ENCODE data around the gene NME4. TPM values are rescaled to one million over a fixed set of nuclear protein-coding genes. Genes with fewer than 3 reads are reported as not detected.

The NME4 gene
- total and polyA plus RNA-seq, 2 donors (not counting 1 experiment from before 2014, with no cell fraction given): 48.7 to 61.9 TPM

DNA sequence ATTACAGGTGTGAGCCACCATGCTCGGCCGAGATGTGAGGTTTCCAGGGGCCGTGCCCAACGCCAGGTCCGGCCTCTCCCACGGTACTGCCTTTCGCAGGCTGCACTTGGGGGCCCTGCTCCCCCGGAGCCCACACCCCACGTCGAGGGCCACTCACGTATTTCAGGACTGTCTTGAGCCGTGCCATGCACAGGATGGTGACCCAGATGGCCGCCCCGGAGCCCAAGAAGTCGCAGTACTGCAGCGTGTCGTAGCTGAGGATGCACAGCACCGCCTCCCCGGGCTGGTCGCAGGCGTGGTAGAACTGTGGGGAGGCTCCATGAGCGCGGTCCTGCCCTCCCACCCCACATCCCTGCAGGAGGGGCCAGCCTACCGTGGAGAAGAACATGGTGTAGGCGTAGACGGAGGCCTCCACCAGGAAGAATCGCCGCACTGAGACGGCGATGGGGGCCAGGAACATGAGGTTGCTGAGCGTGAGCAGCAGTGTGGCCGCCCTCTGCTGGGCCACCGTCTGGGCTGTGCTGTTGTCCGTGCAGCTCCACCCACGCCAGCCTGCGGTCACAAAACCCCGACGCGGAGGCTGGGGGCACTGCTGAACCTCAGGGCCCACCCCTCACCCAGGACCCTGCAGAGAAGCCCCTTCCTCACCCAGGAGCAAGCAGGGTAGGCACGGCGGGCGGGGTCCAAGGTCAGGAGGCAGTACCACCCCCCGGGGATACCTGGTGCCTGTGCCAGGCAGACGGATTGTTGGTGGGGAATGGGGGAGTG is 23.0 kb upstream of the NME4 start:
- DNase-seq: no peak
- Histone ChIP-seq H3K4me3 (ENCODE audit: control extremely low read depth in 1 of 5, extremely low read depth in 1 of 5, insufficient read depth in 1 of 5, low read depth in 2 of 5, low read length in 4 of 5) (no peak overlapping the region), H4K20me1 (ENCODE audit: control insufficient read depth, insufficient read depth, low read length, poor library complexity, severe bottlenecking) (peaks cover 2% of the 10 kb centered on the region), H3K27ac (ENCODE audit: low read length in 2 of 2) (no peak overlapping the region), H3K9ac (ENCODE audit: low read length) (no peak overlapping the region), H3K4me1 (ENCODE audit: control insufficient read depth in 2 of 2, insufficient read depth in 2 of 2, low read length in 2 of 2) (peaks cover 6 to 18% of the 10 kb centered on the region in 2 donors), H2AFZ (ENCODE audit: insufficient read depth, low read depth, low read length, poor library complexity, severe bottlenecking) (no peak overlapping the region), H3K4me2 (replicated peaks; ENCODE audit: low read depth, low read length, poor library complexity, severe bottlenecking) (no peak overlapping the region), H3K27me3 (replicated peaks in 1 of 4; ENCODE audit: control extremely low read depth in 1 of 4, control insufficient read depth in 3 of 4, insufficient read depth in 4 of 4, low read length in 3 of 4) (no peaks in the 10 kb centered on the region), H3K36me3 (replicated peaks in 1 of 2; ENCODE audit: control extremely low read depth in 1 of 2, control insufficient read depth in 1 of 2, extremely low read depth in 1 of 2, insufficient read depth in 2 of 2, low read length in 1 of 2) (peaks cover 0 to 36% of the 10 kb centered on the region in 2 experiments), H3K79me2 (ENCODE audit: control insufficient read depth, insufficient read depth, low read length) (peaks cover 7% of the 10 kb centered on the region), H3K9me3 (ENCODE audit: control extremely low read depth in 1 of 3, control insufficient read depth in 2 of 3, insufficient read depth in 1 of 3, low read length in 2 of 3) (no peaks in the 10 kb centered on the region)
- ChIA-PET CTCF (interaction anchor here (1.1 kb wide), 1 partner anchor 12 kb away, joined by 3 read pairs; no protein-coding TSS in a partner anchor), POLR2A (no interaction called here)
- Mint-ChIP-seq H3K27ac (no peak overlapping the region), H3K4me3 (no peak overlapping the region), H3K9me3 (ENCODE audit: insufficient read depth) (no peaks in the 10 kb centered on the region), H3K27me3 (no peaks in the 10 kb centered on the region), H3K4me1 (peaks cover 17% of the 10 kb centered on the region)
- ATAC-seq (ENCODE audit: low read depth): no peak
- intact Hi-C loops (cut with micrococcal nuclease): no loop called here
- WGBS (ENCODE audit: insufficient coverage): 97% methylated on average over 40 of the region's 44 CpGs
- TF ChIP-seq EZH2 (IDR thresholded peaks at IDR 0.05; ENCODE audit: borderline replicate concordance, insufficient read depth, low read depth, low read length, poor library complexity, severe bottlenecking): no peak
- TF ChIP-seq, protein P1, sequence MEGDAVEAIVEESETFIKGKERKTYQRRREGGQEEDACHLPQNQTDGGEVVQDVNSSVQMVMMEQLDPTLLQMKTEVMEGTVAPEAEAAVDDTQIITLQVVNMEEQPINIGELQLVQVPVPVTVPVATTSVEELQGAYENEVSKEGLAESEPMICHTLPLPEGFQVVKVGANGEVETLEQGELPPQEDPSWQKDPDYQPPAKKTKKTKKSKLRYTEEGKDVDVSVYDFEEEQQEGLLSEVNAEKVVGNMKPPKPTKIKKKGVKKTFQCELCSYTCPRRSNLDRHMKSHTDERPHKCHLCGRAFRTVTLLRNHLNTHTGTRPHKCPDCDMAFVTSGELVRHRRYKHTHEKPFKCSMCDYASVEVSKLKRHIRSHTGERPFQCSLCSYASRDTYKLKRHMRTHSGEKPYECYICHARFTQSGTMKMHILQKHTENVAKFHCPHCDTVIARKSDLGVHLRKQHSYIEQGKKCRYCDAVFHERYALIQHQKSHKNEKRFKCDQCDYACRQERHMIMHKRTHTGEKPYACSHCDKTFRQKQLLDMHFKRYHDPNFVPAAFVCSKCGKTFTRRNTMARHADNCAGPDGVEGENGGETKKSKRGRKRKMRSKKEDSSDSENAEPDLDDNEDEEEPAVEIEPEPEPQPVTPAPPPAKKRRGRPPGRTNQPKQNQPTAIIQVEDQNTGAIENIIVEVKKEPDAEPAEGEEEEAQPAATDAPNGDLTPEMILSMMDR (IDR thresholded peaks at IDR 0.05): no peak

DNA sequence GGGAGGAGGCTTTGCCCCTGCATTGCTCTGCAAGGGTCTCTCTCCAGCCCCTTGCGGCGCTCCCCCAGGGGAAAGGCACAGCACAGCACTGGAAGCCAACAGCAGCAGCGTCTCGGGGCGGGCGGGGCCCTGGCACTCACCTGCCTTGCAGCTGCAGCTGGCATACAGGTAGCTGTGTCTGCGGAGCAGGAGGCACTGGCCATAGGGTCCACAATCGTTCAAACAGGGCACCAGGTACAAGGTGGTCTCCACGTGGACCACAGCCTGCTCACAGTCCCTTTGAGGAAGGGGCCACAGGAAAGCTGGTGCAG is 22.4 kb upstream of the NME4 start:
- Histone ChIP-seq H3K36me3 (replicated peaks in 1 of 2; ENCODE audit: control extremely low read depth in 1 of 2, control insufficient read depth in 1 of 2, extremely low read depth in 1 of 2, insufficient read depth in 2 of 2, low read length in 1 of 2) (peaks cover 0 to 34% of the 10 kb centered on the region in 2 experiments), H2AFZ (ENCODE audit: insufficient read depth, low read depth, low read length, poor library complexity, severe bottlenecking) (no peak overlapping the region), H3K4me2 (replicated peaks; ENCODE audit: low read depth, low read length, poor library complexity, severe bottlenecking) (no peak overlapping the region), H3K9ac (ENCODE audit: low read length) (no peak overlapping the region), H3K27ac (ENCODE audit: low read length in 2 of 2) (no peak overlapping the region), H3K4me3 (ENCODE audit: control extremely low read depth in 1 of 5, extremely low read depth in 1 of 5, insufficient read depth in 1 of 5, low read depth in 2 of 5, low read length in 4 of 5) (no peak overlapping the region), H3K4me1 (ENCODE audit: control insufficient read depth in 2 of 2, insufficient read depth in 2 of 2, low read length in 2 of 2) (peaks cover 6 to 14% of the 10 kb centered on the region in 2 donors), H3K9me3 (ENCODE audit: control extremely low read depth in 1 of 3, control insufficient read depth in 2 of 3, insufficient read depth in 1 of 3, low read length in 2 of 3) (no peaks in the 10 kb centered on the region), H3K27me3 (replicated peaks in 1 of 4; ENCODE audit: control extremely low read depth in 1 of 4, control insufficient read depth in 3 of 4, insufficient read depth in 4 of 4, low read length in 3 of 4) (no peaks in the 10 kb centered on the region), H3K79me2 (ENCODE audit: control insufficient read depth, insufficient read depth, low read length) (peaks cover 13% of the 10 kb centered on the region), H4K20me1 (ENCODE audit: control insufficient read depth, insufficient read depth, low read length, poor library complexity, severe bottlenecking) (peaks cover 7% of the 10 kb centered on the region)
- ChIA-PET CTCF (interaction anchor here (1.1 kb wide), 1 partner anchor 12 kb away, joined by 3 read pairs; no protein-coding TSS in a partner anchor), POLR2A (no interaction called here)
- DNase-seq (no peak), ATAC-seq (ENCODE audit: low read depth) (no peak)
- TF ChIP-seq EZH2 (IDR thresholded peaks at IDR 0.05; ENCODE audit: borderline replicate concordance, insufficient read depth, low read depth, low read length, poor library complexity, severe bottlenecking): no peak
- TF ChIP-seq, protein P1 (IDR thresholded peaks at IDR 0.05): no peak
- Mint-ChIP-seq H3K4me3 (no peak overlapping the region), H3K27ac (no peak overlapping the region), H3K4me1 (peaks cover 14% of the 10 kb centered on the region), H3K27me3 (no peaks in the 10 kb centered on the region), H3K9me3 (ENCODE audit: insufficient read depth) (no peaks in the 10 kb centered on the region)
- 97% methylated on average over 9 of the region's 9 CpGs for WGBS (ENCODE audit: insufficient coverage)
- intact Hi-C loops (cut with micrococcal nuclease): no loop called here
